ENCODE results near the gene RBM34. TPM values are rescaled to one million over a fixed set of nuclear protein-coding genes. Genes with fewer than 3 reads are reported as not detected.
"Not testable (repeated sequence)": the region's sequence is repeated elsewhere in the genome, so short reads cannot be mapped to it uniquely, and the experiment has no call there.

The RBM34 gene
- total and polyA plus RNA-seq, 10 of the 15 experiments (the other 5 are each of a cell fraction or from before 2014, with no cell fraction given), result 46.4 to 132 (median 109) TPM

- TF ChIP-seq BMI1 (IDR thresholded peaks at IDR 0.05; ENCODE audit: borderline replicate concordance) (no peak), E4F1 (IDR thresholded peaks at IDR 0.05; ENCODE audit: borderline replicate concordance, partially characterized antibody) (no peak)
- ATAC-seq, result no peak
These were observed 73.1 kb downstream of the RBM34 start for GRCh38 chr1:235087906-235088305.

GRCh38 chr1:235085411-235086117, 75.5 kb downstream of the RBM34 start:
- H3K4me1 ChIP-seq (ENCODE audit: control insufficient read depth, insufficient read depth, low read length), result peaks cover 17% of the 10 kb centered on the region
- H3K27me3 ChIP-seq (replicated peaks in 1 of 2; ENCODE audit: control insufficient read depth in 2 of 2, insufficient read depth in 2 of 2, low read length in 1 of 2); H3K9ac ChIP-seq (ENCODE audit: control insufficient read depth, insufficient read depth, low read length); H3K27ac ChIP-seq (ENCODE audit: control insufficient read depth, insufficient read depth); H3K9me3 ChIP-seq (replicated peaks; ENCODE audit: control insufficient read depth, insufficient read depth, low read length); FAIRE-seq; intact Hi-C loops (cut with micrococcal nuclease; ENCODE audit: unreplicated experiment); H3K4me2 ChIP-seq (ENCODE audit: control insufficient read depth, insufficient read depth); ATAC-seq; BruUV-seq (replicated peaks); H3K4me3 ChIP-seq; H4K20me1 ChIP-seq (ENCODE audit: control insufficient read depth, insufficient read depth); H2AFZ ChIP-seq (ENCODE audit: control insufficient read depth, low read depth, low read length); POLR2A ChIA-PET; DNase-seq (ENCODE audit: low read depth, low spot score); H3K79me2 ChIP-seq (ENCODE audit: control insufficient read depth, insufficient read depth, low read length); H3K36me3 ChIP-seq (ENCODE audit: control insufficient read depth in 2 of 2, insufficient read depth in 2 of 2, low read length in 1 of 2): not testable (repeated sequence)
- in situ Hi-C loops (cut with MboI), result loop anchor here (10.0 to 25.0 kb wide), 2 partner anchors 351 to 973 kb away; no protein-coding TSS in a partner anchor
- ChIA-PET CTCF (interaction anchor here (0.7 to 4.2 kb wide), 10 partner anchors 8 to 598 kb away, joined by 3 to 94 read pairs (median 4); no protein-coding TSS in a partner anchor), SMC1A (ENCODE audit: uncharacterized antibody, unreplicated experiment) (interaction anchor here (1.4 to 11.3 kb wide), 5 partner anchors 102 to 597 kb away, joined by 4 to 174 read pairs (median 34); no protein-coding TSS in a partner anchor), RAD21 (ENCODE audit: unreplicated experiment) (interaction anchor here (1.1 to 3.3 kb wide), 3 partner anchors 19 to 597 kb away, joined by 3 to 41 read pairs (median 7); no protein-coding TSS in a partner anchor)
- WGBS (ENCODE audit: insufficient coverage, insufficient replicate concordance, low lambda C conversion rate, missing lambda C conversion rate), result 70% methylated on average over 12 of the region's 12 CpGs

More at GRCh38 chr1:235087906-235088305, 73.1 kb downstream of the RBM34 start:
- H3K79me2 ChIP-seq (ENCODE audit: control insufficient read depth, insufficient read depth, low read length), result no peaks in the 10 kb centered on the region
- H3K4me1 ChIP-seq (ENCODE audit: control insufficient read depth, insufficient read depth, low read length), result peaks cover 8% of the 10 kb centered on the region
- ChIA-PET POLR2A (no interaction called here), SMC1A (ENCODE audit: uncharacterized antibody, unreplicated experiment) (interaction anchor here (0.6 to 1.8 kb wide), 4 partner anchors 329 to 593 kb away, joined by 3 to 8 read pairs (median 3); no protein-coding TSS in a partner anchor), CTCF (interaction anchor here (0.9 to 1.2 kb wide), 2 partner anchors 17 to 562 kb away, joined by 3 read pairs; no protein-coding TSS in a partner anchor), RAD21 (ENCODE audit: unreplicated experiment) (no interaction called here)
- no peak overlapping the region for H3K4me3 ChIP-seq
- H3K36me3 ChIP-seq (ENCODE audit: control insufficient read depth in 2 of 2, insufficient read depth in 2 of 2, low read length in 1 of 2), result no peaks in the 10 kb centered on the region
- BruUV-seq (replicated peaks), result no TSS peak
- no peak overlapping the region for H3K27ac ChIP-seq (ENCODE audit: control insufficient read depth, insufficient read depth)
- WGBS (ENCODE audit: insufficient coverage, insufficient replicate concordance, low lambda C conversion rate, missing lambda C conversion rate), result 78% methylated on average over 6 of the region's 6 CpGs
- intact Hi-C loops (cut with micrococcal nuclease; ENCODE audit: unreplicated experiment), result no loop called here
- H3K9me3 ChIP-seq (replicated peaks; ENCODE audit: control insufficient read depth, insufficient read depth, low read length), result no peaks in the 10 kb centered on the region
- H4K20me1 ChIP-seq (ENCODE audit: control insufficient read depth, insufficient read depth), result no peaks in the 10 kb centered on the region
- no peak overlapping the region for H3K4me2 ChIP-seq (ENCODE audit: control insufficient read depth, insufficient read depth)
- H2AFZ ChIP-seq (ENCODE audit: control insufficient read depth, low read depth, low read length), result no peak overlapping the region
- no peak overlapping the region for H3K9ac ChIP-seq (ENCODE audit: control insufficient read depth, insufficient read depth, low read length)
- in situ Hi-C loops (cut with MboI), result loop anchor here (10.0 to 25.0 kb wide), 2 partner anchors 353 to 976 kb away; no protein-coding TSS in a partner anchor
- H3K27me3 ChIP-seq (replicated peaks in 1 of 2; ENCODE audit: control insufficient read depth in 2 of 2, insufficient read depth in 2 of 2, low read length in 1 of 2), result no peaks in the 10 kb centered on the region
- FAIRE-seq (no peak), DNase-seq (ENCODE audit: low read depth, low spot score) (no peak)

Small RNAs within 50 kb of the gene (microRNA-seq; reads per million reads assigned to microRNA genes)
- gene MIR4753, result 0.75 reads per million

Small RNAs within 50 kb of the gene (small RNA-seq; reads per million reads assigned to genes)
- not detected for gene AL732292.1
- gene MIR4753, result 0.12 reads per million
- gene SNORA14B, result 1.7 reads per million, percentile 54 among the genes with 10 or more reads in this experiment

Other genes with a start within 250 kb of the RBM34 start
- 75.1 and 89.7 TPM in 2 replicates for gene TOMM20, start 32.4 kb downstream of the RBM34 start, total RNA-seq (2014; rRNA removed)
- gene TOMM20, start 32.4 kb downstream of the RBM34 start, total RNA-seq (2014; rRNA removed; fragmentation: Illumina TruSeq; extraction: Trizol), result 58.8 and 59.9 TPM in 2 replicates
- 120 and 125 TPM in 2 replicates for gene TOMM20, start 32.4 kb downstream of the RBM34 start, total RNA-seq (2021)
- 138 and 178 TPM in 2 replicates for gene TOMM20, start 32.4 kb downstream of the RBM34 start, polyA plus RNA-seq (2011; rRNA removed)
- gene TOMM20, start 32.4 kb downstream of the RBM34 start, polyA plus RNA-seq (2014; fragmentation: Illumina TruSeq; extraction: Trizol), result 95.3 and 116 TPM in 2 replicates
- 10 to 100 TPM; 39.8 to 60.1 TPM for gene TOMM20, start 32.4 kb downstream of the RBM34 start, polyA plus RNA-seq (2014; fragmentation: Nextera tagmentation; extraction: Ambion mirVana)
- 58.2 and 66.2 TPM in 2 replicates for gene TOMM20, start 32.4 kb downstream of the RBM34 start, polyA plus RNA-seq (2014; rRNA removed)
- gene TOMM20, start 32.4 kb downstream of the RBM34 start, polyA plus RNA-seq (2016; fragmentation: Nextera tagmentation; extraction: Ambion mirVana), result 10 to 100 TPM; 68.4 to 71.9 TPM
- 30.8 and 32.3 TPM in 2 replicates for gene ARID4B, start 166.9 kb upstream of the RBM34 start, total RNA-seq (2014; rRNA removed)
- gene ARID4B, start 166.9 kb upstream of the RBM34 start, total RNA-seq (2014; rRNA removed; fragmentation: Illumina TruSeq; extraction: Trizol), result 39.1 and 40.7 TPM in 2 replicates
- gene ARID4B, start 166.9 kb upstream of the RBM34 start, total RNA-seq (2021), result 25.2 and 29.9 TPM in 2 replicates
- gene ARID4B, start 166.9 kb upstream of the RBM34 start, polyA plus RNA-seq (2011; rRNA removed), result 20.8 and 38.1 TPM in 2 replicates
- 26.1 and 37.4 TPM in 2 replicates for gene ARID4B, start 166.9 kb upstream of the RBM34 start, polyA plus RNA-seq (2014; fragmentation: Illumina TruSeq; extraction: Trizol)
- gene ARID4B, start 166.9 kb upstream of the RBM34 start, polyA plus RNA-seq (2014; fragmentation: Nextera tagmentation; extraction: Ambion mirVana), result 10 to 100 TPM; 13.6 to 19.1 TPM
- 16.1 and 16.9 TPM in 2 replicates for gene ARID4B, start 166.9 kb upstream of the RBM34 start, polyA plus RNA-seq (2014; rRNA removed)
- 10 to 100 TPM; 31.7 to 33.1 TPM for gene ARID4B, start 166.9 kb upstream of the RBM34 start, polyA plus RNA-seq (2016; fragmentation: Nextera tagmentation; extraction: Ambion mirVana)
- gene GGPS1, start 167.3 kb upstream of the RBM34 start, total RNA-seq (2014; rRNA removed), result 14.2 and 15.1 TPM in 2 replicates
- 15.7 TPM in 2 replicates for gene GGPS1, start 167.3 kb upstream of the RBM34 start, total RNA-seq (2014; rRNA removed; fragmentation: Illumina TruSeq; extraction: Trizol)
- 19.6 and 21.3 TPM in 2 replicates for gene GGPS1, start 167.3 kb upstream of the RBM34 start, total RNA-seq (2021)
- gene GGPS1, start 167.3 kb upstream of the RBM34 start, polyA plus RNA-seq (2011; rRNA removed), result 33.5 and 48.5 TPM in 2 replicates
- 23.3 and 24.7 TPM in 2 replicates for gene GGPS1, start 167.3 kb upstream of the RBM34 start, polyA plus RNA-seq (2014; fragmentation: Illumina TruSeq; extraction: Trizol)
- gene GGPS1, start 167.3 kb upstream of the RBM34 start, polyA plus RNA-seq (2014; fragmentation: Nextera tagmentation; extraction: Ambion mirVana), result 10 to 100 TPM; 28.9 to 36.0 TPM
- gene GGPS1, start 167.3 kb upstream of the RBM34 start, polyA plus RNA-seq (2014; rRNA removed), result 17.3 and 19.4 TPM in 2 replicates
- 10 to 100 TPM; 25.8 to 29.2 TPM for gene GGPS1, start 167.3 kb upstream of the RBM34 start, polyA plus RNA-seq (2016; fragmentation: Nextera tagmentation; extraction: Ambion mirVana)
- 25.3 and 26.1 TPM in 2 replicates for gene TBCE, start 206.2 kb upstream of the RBM34 start, total RNA-seq (2014; rRNA removed)
- 32.7 and 34.0 TPM in 2 replicates for gene TBCE, start 206.2 kb upstream of the RBM34 start, total RNA-seq (2014; rRNA removed; fragmentation: Illumina TruSeq; extraction: Trizol)
- 19.7 and 22.7 TPM in 2 replicates for gene TBCE, start 206.2 kb upstream of the RBM34 start, total RNA-seq (2021)
- 30.6 and 36.6 TPM in 2 replicates for gene TBCE, start 206.2 kb upstream of the RBM34 start, polyA plus RNA-seq (2011; rRNA removed)
- gene TBCE, start 206.2 kb upstream of the RBM34 start, polyA plus RNA-seq (2014; fragmentation: Illumina TruSeq; extraction: Trizol), result 31.0 and 46.5 TPM in 2 replicates
- gene TBCE, start 206.2 kb upstream of the RBM34 start, polyA plus RNA-seq (2014; fragmentation: Nextera tagmentation; extraction: Ambion mirVana), result 10 to 100 TPM; 22.7 to 27.8 TPM
- 24.2 and 26.3 TPM in 2 replicates for gene TBCE, start 206.2 kb upstream of the RBM34 start, polyA plus RNA-seq (2014; rRNA removed)
- gene TBCE, start 206.2 kb upstream of the RBM34 start, polyA plus RNA-seq (2016; fragmentation: Nextera tagmentation; extraction: Ambion mirVana), result 10 to 100 TPM; 39.3 to 48.7 TPM

Measured in GM12878 (cell line).